ENCODE data around the gene EFS.

EFS gene

DNA sequence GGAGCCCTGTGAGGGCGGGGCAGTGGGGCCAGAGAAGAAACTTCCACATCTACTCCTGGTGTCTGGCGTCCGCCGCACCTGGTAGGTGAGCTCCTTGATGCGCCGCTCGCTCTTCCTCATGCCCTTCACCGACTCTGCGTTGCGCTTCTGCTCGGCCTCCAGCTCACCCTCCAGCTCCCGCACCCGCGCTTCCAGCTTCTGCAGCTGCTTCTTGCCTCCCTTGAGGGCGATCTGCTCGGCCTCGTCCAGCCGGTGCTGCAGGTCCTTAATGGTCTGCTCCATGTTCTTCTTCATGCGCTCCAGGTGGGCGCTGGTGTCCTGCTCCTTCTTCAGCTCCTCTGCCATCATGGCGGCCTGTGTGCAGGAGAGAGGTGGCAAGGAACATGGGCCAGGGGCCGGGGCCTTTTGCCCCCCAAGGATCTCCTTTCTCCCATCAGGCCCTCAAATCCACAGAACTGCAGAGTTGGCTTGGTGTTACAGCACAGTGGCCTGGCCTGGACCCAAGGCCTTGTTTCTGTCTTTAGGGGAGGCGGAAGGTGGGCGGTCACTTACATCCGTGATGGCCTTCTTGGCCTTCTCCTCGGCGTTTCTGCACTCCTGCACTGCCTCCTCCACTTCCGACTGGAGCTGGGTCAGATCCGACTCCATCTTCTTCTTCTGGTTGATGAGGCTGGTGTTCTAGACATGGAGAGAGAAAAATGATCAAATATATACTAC, 19.6 kb upstream of the EFS start:
- H3K36me3 ChIP-seq (ENCODE audit: control insufficient read depth in 1 of 2, insufficient read depth in 2 of 2, low read length in 2 of 2), result no peaks in the 10 kb centered on the region
- no peak overlapping the region for H3K27ac ChIP-seq (ENCODE audit: low read length)
- no peaks in the 10 kb centered on the region for H3K9me3 ChIP-seq (ENCODE audit: control insufficient read depth in 1 of 2, low read length in 2 of 2)
- peaks cover 0 to 5% of the 10 kb centered on the region in 2 donors for H3K4me1 ChIP-seq (ENCODE audit: control insufficient read depth in 1 of 2, insufficient read depth in 2 of 2, low read length in 2 of 2)
- no peak overlapping the region for H3K4me3 ChIP-seq (ENCODE audit: low read depth in 1 of 2, low read length in 2 of 2)
- no peaks in the 10 kb centered on the region for H3K27me3 ChIP-seq (ENCODE audit: low read depth, low read length)

DNA sequence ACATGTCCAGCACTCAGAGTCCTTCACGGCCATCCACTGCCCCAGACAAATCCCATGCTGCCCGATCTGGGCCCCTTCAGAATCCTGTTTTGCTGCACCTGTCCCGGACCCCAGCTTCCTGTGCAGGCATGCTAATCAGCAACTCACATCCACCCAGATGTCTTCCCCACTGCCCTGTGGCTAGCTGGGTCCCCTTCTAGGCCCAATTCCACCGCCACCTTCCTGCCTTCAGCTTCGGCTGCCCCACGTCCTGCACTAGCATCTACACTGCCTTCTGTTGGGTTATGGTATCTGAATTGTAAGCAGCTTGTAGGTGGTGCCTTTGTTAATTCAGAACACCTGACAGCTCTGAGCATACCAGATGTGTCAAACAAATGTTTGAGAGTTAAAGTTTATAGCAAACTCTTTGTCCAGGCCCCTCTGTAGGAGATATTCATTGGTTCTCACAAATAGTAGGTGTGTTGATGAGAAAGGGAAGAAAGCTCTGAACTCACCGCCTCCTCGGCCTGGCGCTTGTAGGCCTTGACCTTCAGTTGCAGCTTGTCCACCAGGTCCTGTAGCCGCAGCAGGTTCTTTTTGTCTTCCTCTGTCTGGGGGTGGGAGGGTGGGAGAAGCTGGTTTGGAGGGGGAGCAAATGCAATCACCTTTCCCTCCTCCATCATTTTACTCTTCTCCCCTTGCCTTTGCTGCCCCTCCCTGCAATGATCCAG, 17.9 kb upstream of the EFS start:
- no peaks in the 10 kb centered on the region for H3K27me3 ChIP-seq (ENCODE audit: low read depth, low read length)
- H3K9me3 ChIP-seq (ENCODE audit: control insufficient read depth in 1 of 2, low read length in 2 of 2), result no peaks in the 10 kb centered on the region
- peaks cover 0 to 5% of the 10 kb centered on the region in 2 donors for H3K4me1 ChIP-seq (ENCODE audit: control insufficient read depth in 1 of 2, insufficient read depth in 2 of 2, low read length in 2 of 2)
- H3K36me3 ChIP-seq (ENCODE audit: control insufficient read depth in 1 of 2, insufficient read depth in 2 of 2, low read length in 2 of 2), result no peaks in the 10 kb centered on the region
- H3K4me3 ChIP-seq (ENCODE audit: low read depth in 1 of 2, low read length in 2 of 2), result no peak overlapping the region
- no peak overlapping the region for H3K27ac ChIP-seq (ENCODE audit: low read length)

GRCh38 chr14:23382276-23382675, 17.3 kb upstream of the EFS start:
- Histone ChIP-seq H3K36me3 (ENCODE audit: control insufficient read depth in 1 of 2, insufficient read depth in 2 of 2, low read length in 2 of 2) (no peaks in the 10 kb centered on the region), H3K4me1 (ENCODE audit: control insufficient read depth in 1 of 2, insufficient read depth in 2 of 2, low read length in 2 of 2) (peaks cover 0 to 5% of the 10 kb centered on the region in 2 donors), H3K9me3 (ENCODE audit: control insufficient read depth in 1 of 2, low read length in 2 of 2) (no peaks in the 10 kb centered on the region), H3K27me3 (ENCODE audit: low read depth, low read length) (no peaks in the 10 kb centered on the region), H3K27ac (ENCODE audit: low read length) (no peak overlapping the region), H3K4me3 (ENCODE audit: low read depth in 1 of 2, low read length in 2 of 2) (no peak overlapping the region)

DNA sequence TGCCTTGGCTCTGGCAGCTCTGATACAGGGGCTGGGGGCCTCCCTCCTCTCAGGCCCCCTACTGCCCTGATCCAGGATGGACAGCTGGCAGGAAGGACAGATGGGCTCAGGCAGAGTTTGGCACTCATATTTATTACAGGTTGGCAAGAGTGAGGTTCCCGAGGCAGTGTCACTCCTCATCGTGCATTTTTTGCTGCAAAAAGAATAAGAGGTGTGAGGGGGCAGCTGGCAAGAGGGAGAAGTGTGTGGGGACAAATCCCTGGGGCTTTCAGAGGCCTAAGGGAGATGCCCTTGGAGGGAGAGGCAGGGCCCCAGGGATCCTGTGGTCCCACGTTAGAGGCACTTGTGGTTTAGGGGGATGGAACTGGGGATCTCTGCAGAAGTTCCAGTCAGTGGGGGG, 16.9 kb upstream of the EFS start:
- Histone ChIP-seq H3K27ac (ENCODE audit: low read length) (no peak overlapping the region), H3K4me1 (ENCODE audit: control insufficient read depth in 1 of 2, insufficient read depth in 2 of 2, low read length in 2 of 2) (peaks cover 1 to 5% of the 10 kb centered on the region in 2 donors), H3K27me3 (ENCODE audit: low read depth, low read length) (no peaks in the 10 kb centered on the region), H3K9me3 (ENCODE audit: control insufficient read depth in 1 of 2, low read length in 2 of 2) (no peaks in the 10 kb centered on the region), H3K36me3 (ENCODE audit: control insufficient read depth in 1 of 2, insufficient read depth in 2 of 2, low read length in 2 of 2) (no peaks in the 10 kb centered on the region), H3K4me3 (ENCODE audit: low read depth in 1 of 2, low read length in 2 of 2) (no peak overlapping the region)

- H3K9me3 ChIP-seq (ENCODE audit: control insufficient read depth in 1 of 2, low read length in 2 of 2), result no peaks in the 10 kb centered on the region
- H3K4me3 ChIP-seq (ENCODE audit: low read depth in 1 of 2, low read length in 2 of 2), result no peak overlapping the region
- no peaks in the 10 kb centered on the region for H3K36me3 ChIP-seq (ENCODE audit: control insufficient read depth in 1 of 2, insufficient read depth in 2 of 2, low read length in 2 of 2)
- no peak overlapping the region for H3K27ac ChIP-seq (ENCODE audit: low read length)
- H3K4me1 ChIP-seq (ENCODE audit: control insufficient read depth in 1 of 2, insufficient read depth in 2 of 2, low read length in 2 of 2), result peaks cover 5% of the 10 kb centered on the region in 2 donors
- H3K27me3 ChIP-seq (ENCODE audit: low read depth, low read length), result no peaks in the 10 kb centered on the region
Observed at GRCh38 chr14:23380976-23381375, 16.0 kb upstream of the EFS start.

DNA sequence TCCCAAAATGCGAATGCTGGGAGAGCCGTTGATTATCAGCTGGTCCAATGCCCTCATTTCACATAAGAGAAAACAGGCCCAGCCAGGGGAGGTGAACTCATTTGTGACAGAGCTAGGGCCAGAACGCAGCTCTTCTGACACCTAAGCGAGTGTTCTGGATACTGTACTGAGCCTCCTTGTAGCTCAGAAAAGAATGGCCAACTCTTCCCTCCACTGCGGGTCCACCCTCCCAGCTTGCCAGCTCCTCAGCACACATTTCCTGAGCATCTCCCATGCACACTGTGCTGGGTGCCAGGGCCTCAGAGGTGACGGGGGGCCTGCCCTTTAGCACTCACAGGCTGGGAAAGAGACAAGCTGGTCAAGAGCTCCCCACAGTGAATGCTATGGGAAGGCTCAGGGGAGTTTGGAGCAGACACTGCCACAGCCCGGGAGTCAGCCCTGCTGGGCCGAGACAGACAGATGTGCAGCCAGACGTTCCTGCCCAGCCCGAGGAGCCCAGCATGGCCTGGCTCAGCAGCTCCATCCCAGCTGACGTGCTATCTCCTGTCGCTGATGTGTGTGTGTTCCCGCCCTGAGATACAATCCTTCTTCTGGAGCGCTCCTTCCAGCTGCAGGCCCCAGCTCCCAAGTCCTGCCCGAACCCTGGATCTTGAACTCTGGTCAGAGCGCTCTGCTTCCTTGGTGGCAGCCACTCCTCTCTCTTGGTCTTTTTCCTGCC, 15.4 kb upstream of the EFS start:
- Histone ChIP-seq H3K4me3 (ENCODE audit: low read depth in 1 of 2, low read length in 2 of 2) (no peak overlapping the region), H3K27me3 (ENCODE audit: low read depth, low read length) (no peaks in the 10 kb centered on the region), H3K27ac (ENCODE audit: low read length) (no peak overlapping the region), H3K36me3 (ENCODE audit: control insufficient read depth in 1 of 2, insufficient read depth in 2 of 2, low read length in 2 of 2) (no peaks in the 10 kb centered on the region), H3K9me3 (ENCODE audit: control insufficient read depth in 1 of 2, low read length in 2 of 2) (no peaks in the 10 kb centered on the region), H3K4me1 (ENCODE audit: control insufficient read depth in 1 of 2, insufficient read depth in 2 of 2, low read length in 2 of 2) (peaks cover 5% of the 10 kb centered on the region in 2 donors)

DNA sequence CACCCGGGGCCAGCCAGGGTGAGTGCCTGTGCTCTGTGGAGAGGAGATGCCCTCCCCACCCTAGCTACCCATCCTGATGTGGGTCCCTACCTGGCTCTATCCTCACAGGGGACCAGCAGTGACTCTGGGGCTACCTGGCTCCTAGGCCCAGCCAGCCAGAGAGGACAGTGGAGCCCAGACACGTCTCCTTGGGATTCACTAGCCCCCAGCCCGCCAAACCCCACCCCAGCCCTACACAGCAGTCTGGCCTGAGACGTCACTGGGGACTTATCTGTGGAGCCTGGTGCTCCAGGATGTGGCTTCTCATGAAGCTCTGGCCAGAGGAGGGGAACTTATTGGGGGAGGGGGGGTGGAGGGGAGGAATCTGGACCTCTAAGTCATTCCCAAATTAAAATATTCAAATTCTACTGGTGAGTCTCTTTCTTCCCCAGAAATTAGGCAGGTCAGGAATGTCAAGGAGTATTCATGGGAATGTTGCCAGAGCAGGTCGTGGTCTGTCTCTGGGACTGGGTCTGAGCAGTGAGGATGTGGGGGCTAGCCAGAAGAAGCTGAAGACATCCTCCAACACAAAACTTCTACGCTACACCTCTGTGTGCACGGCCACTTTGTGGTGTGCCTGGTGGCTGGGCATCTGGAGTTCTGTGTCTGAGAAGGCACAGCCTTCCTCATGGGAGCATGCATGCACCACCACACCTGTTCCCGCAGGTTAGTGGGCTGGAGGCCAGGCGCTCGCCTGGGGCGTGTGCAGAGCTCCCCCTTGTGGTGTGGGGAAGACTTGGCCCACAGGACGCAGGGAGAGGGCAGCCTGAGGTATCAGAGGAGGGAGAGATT, 14.6 kb upstream of the EFS start:
- Histone ChIP-seq H3K27ac (ENCODE audit: low read length) (no peak overlapping the region), H3K27me3 (ENCODE audit: low read depth, low read length) (no peaks in the 10 kb centered on the region), H3K4me3 (ENCODE audit: low read depth in 1 of 2, low read length in 2 of 2) (no peak overlapping the region), H3K4me1 (ENCODE audit: control insufficient read depth in 1 of 2, insufficient read depth in 2 of 2, low read length in 2 of 2) (peaks cover 5% of the 10 kb centered on the region in 2 donors), H3K36me3 (ENCODE audit: control insufficient read depth in 1 of 2, insufficient read depth in 2 of 2, low read length in 2 of 2) (no peaks in the 10 kb centered on the region), H3K9me3 (ENCODE audit: control insufficient read depth in 1 of 2, low read length in 2 of 2) (no peaks in the 10 kb centered on the region)

- no peak overlapping the region for H3K27ac ChIP-seq (ENCODE audit: low read length)
Observed at GRCh38 chr14:23378612-23379220, 13.7 kb upstream of the EFS start.

DNA sequence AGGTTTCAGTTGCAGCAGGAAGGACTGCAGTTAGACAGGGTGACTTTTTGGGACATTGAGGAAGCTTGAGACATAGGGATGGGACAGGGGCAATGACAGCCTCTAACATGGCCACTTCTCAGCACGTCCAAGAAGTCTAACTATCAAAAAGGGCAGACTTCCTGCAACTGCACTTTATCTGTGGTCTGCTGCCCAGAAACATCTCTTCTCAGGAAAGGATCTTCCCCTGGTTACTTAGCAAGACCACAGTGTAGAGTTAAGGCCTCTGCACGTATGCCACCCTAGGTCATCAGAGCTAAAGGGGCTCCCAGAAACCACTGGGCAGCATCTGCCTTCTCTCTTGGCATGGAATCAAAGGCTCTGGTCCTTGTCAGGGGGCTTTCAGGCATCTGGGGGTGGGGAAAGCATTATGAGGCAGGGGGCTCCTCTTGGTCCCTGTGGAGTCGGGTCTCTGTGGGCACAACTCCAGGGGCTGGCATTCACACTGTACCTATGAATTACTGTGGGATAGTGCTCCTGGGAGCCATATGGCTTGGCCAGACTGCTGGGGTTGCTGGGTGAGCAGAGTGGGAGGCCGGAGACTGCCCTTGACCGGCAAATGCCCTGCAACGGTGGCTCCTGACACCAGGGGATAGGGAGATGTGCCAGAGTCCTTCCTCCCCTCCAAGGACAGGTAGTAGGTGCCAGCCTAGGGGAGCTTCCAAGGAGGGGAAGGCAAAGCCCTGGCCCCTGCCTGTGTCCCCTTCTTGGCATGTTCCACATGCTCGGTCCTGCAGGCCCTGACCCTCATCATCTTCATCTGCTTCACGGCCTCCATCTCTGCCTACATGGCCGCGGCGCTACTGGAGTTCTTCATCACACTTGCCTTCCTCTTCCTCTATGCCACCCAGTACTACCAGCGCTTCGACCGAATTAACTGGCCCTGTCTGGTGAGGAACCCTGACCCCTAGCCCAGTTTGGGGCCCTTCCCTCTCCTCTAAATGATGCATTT, 12.9 kb upstream of the EFS start:
- Histone ChIP-seq H3K4me3 (ENCODE audit: low read depth in 1 of 2, low read length in 2 of 2) (peak overlapping the region in 1 of 2 donors; percentile 40), H3K27me3 (ENCODE audit: low read depth, low read length) (no peaks in the 10 kb centered on the region), H3K9me3 (ENCODE audit: control insufficient read depth in 1 of 2, low read length in 2 of 2) (no peaks in the 10 kb centered on the region), H3K36me3 (ENCODE audit: control insufficient read depth in 1 of 2, insufficient read depth in 2 of 2, low read length in 2 of 2) (no peaks in the 10 kb centered on the region), H3K4me1 (ENCODE audit: control insufficient read depth in 1 of 2, insufficient read depth in 2 of 2, low read length in 2 of 2) (peaks cover 5% of the 10 kb centered on the region in 2 donors), H3K27ac (ENCODE audit: low read length) (no peak overlapping the region)

More at GRCh38 chr14:23378612-23379220, 13.7 kb upstream of the EFS start:
- H3K9me3 ChIP-seq (ENCODE audit: control insufficient read depth in 1 of 2, low read length in 2 of 2), result no peaks in the 10 kb centered on the region
- peaks cover 5% of the 10 kb centered on the region in 2 donors for H3K4me1 ChIP-seq (ENCODE audit: control insufficient read depth in 1 of 2, insufficient read depth in 2 of 2, low read length in 2 of 2)
- no peak overlapping the region for H3K4me3 ChIP-seq (ENCODE audit: low read depth in 1 of 2, low read length in 2 of 2)
- H3K27me3 ChIP-seq (ENCODE audit: low read depth, low read length), result no peaks in the 10 kb centered on the region
- H3K36me3 ChIP-seq (ENCODE audit: control insufficient read depth in 1 of 2, insufficient read depth in 2 of 2, low read length in 2 of 2), result no peaks in the 10 kb centered on the region

GRCh38 chr14:23377198-23377550, 12.2 kb upstream of the EFS start:
- H3K27me3 ChIP-seq (ENCODE audit: low read depth, low read length), result no peaks in the 10 kb centered on the region
- H3K9me3 ChIP-seq (ENCODE audit: control insufficient read depth in 1 of 2, low read length in 2 of 2), result no peaks in the 10 kb centered on the region
- no peaks in the 10 kb centered on the region for H3K36me3 ChIP-seq (ENCODE audit: control insufficient read depth in 1 of 2, insufficient read depth in 2 of 2, low read length in 2 of 2)
- H3K27ac ChIP-seq (ENCODE audit: low read length), result no peak overlapping the region
- peaks cover 5% of the 10 kb centered on the region in 2 donors for H3K4me1 ChIP-seq (ENCODE audit: control insufficient read depth in 1 of 2, insufficient read depth in 2 of 2, low read length in 2 of 2)
- H3K4me3 ChIP-seq (ENCODE audit: low read depth in 1 of 2, low read length in 2 of 2), result peak overlapping the region in 1 of 2 donors; percentile 40

Measured in muscle layer of duodenum (tissue), 2 donors.